Endothelial cell of umbilical vein (primary cell): ENCODE data around the gene EML1. TPM values are rescaled to one million over a fixed set of nuclear protein-coding genes. Genes with fewer than 3 reads are reported as not detected.

Experiments used
- BruUV-seq: library from RNA; stranded (reverse); fragments of 400-500 nt; replicated peaks from 2 replicates; lab custom pipeline; 2021; lab: Mats Ljungman, UMichigan
- CTCF ChIA-PET: fragments of 300-600, 350-600 bp; sonication (Branson Sonifier 250); formaldehyde crosslinking; loops from one replicate; lab custom pipeline; 2021; ENCODE audit warnings: antibody characterized with exemption, inconsistent platforms; lab: Charles Lee
- POLR2A ChIA-PET: fragments of 300-600, 350-600 bp; sonication (Branson Sonifier 250); formaldehyde crosslinking; loops from one replicate; lab custom pipeline; 2021; ENCODE audit warnings: antibody characterized with exemption, inconsistent platforms; lab: Charles Lee
- DNase-seq: peaks from one replicate; pipeline ENCODE4 v3.0.0-alpha.2; 2011; ENCODE audit warnings: low read depth, low spot score
- FAIRE-seq: peaks from 2 replicates; lab custom pipeline; 2011; peaks lifted over from hg19 to GRCh38; lab: Jason Lieb, UNC
- H2AFZ ChIP-seq: 2 replicates; pipeline ENCODE4 v1.6.0; 2012; ENCODE audit warnings: low read depth, low read length, control low read depth, inconsistent platforms
- H3K27ac ChIP-seq: 2 replicates; pipeline ENCODE4 v1.5.1; 2011; ENCODE audit warnings: low read depth, mild to moderate bottlenecking, control low read depth, low read length, moderate library complexity; ENCODE audit not compliant: insufficient read depth
- H3K27me3 ChIP-seq, 2 experiments: 2 replicates each; pipeline versions ENCODE4 v1.6.0 to v1.6.1; 2011; ENCODE audit warnings: low read length in 2 of 2, mixed read lengths in 1 of 2; ENCODE audit not compliant: control insufficient read depth in 2 of 2, insufficient read depth in 2 of 2
- H3K36me3 ChIP-seq, 2 experiments: 2 replicates in 1 of 2; 3 replicates in 1 of 2; pipeline ENCODE4 v1.5.1; 2011; ENCODE audit warnings: low read length in 2 of 2, mild to moderate bottlenecking in 1 of 2, moderate library complexity in 1 of 2; ENCODE audit not compliant: control insufficient read depth in 2 of 2, insufficient read depth in 2 of 2; ENCODE audit errors: extremely low read depth in 1 of 2
- H3K4me1 ChIP-seq: 3 replicates; pipeline ENCODE4 v1.5.1; 2011; ENCODE audit warnings: mild to moderate bottlenecking, low read length; ENCODE audit not compliant: control insufficient read depth, insufficient read depth; ENCODE audit errors: extremely low read depth
- H3K4me2 ChIP-seq: 2 replicates; pipeline ENCODE4 v1.6.1; 2011; ENCODE audit warnings: low read length, control low read depth, mixed read lengths; ENCODE audit not compliant: insufficient read depth
- H3K4me3 ChIP-seq, 3 experiments: fragments of 200-600 bp in 1 of 3; sonication (generic), shearing (Covaris generic) in 1 of 3; replicated peaks in 1 of 3; 2 replicates each; pipeline ENCODE4 v1.5.1; 2011 to 2016; ENCODE audit warnings: control low read depth in 3 of 3, low read length in 3 of 3, mild to moderate bottlenecking in 2 of 3, inconsistent platforms in 1 of 3, low read depth in 1 of 3, moderate library complexity in 1 of 3; ENCODE audit not compliant: insufficient read depth in 1 of 3
- H3K79me2 ChIP-seq: 2 replicates; pipeline ENCODE4 v1.6.0; 2012; ENCODE audit warnings: low read length, inconsistent platforms; ENCODE audit not compliant: control insufficient read depth, insufficient read depth
- H3K9ac ChIP-seq: replicated peaks from 2 replicates; pipeline ENCODE3; 2011; ENCODE audit warnings: low read length, control low read depth; ENCODE audit not compliant: insufficient read depth; ENCODE audit errors: extremely low read depth
- H3K9me1 ChIP-seq: replicated peaks from 3 replicates; pipeline ENCODE4 v1.6.0; 2011; ENCODE audit warnings: mild to moderate bottlenecking, low read length; ENCODE audit not compliant: control insufficient read depth, insufficient read depth; ENCODE audit errors: extremely low read depth
- H3K9me3 ChIP-seq: replicated peaks from 2 replicates; pipeline ENCODE4 v1.5.1; 2012; ENCODE audit warnings: low read length, inconsistent platforms; ENCODE audit not compliant: control insufficient read depth, insufficient read depth
- H4K20me1 ChIP-seq: replicated peaks from 2 replicates; pipeline ENCODE3; 2011; ENCODE audit warnings: mild to moderate bottlenecking, low read length; ENCODE audit not compliant: control insufficient read depth, insufficient read depth; ENCODE audit errors: extremely low read depth
- CTCF ChIP-seq, 2 donors: IDR thresholded peaks; 1 replicate in 1 of 2; 2 replicates in 1 of 2; pipeline ENCODE4 v1.5.1; 2011; ENCODE audit warnings: low read length in 2 of 2, mild to moderate bottlenecking in 2 of 2, moderate library complexity in 2 of 2, control low read depth in 1 of 2, inconsistent platforms in 1 of 2, low read depth in 1 of 2; ENCODE audit not compliant: insufficient read depth in 1 of 2; ENCODE audit errors: extremely low read depth in 1 of 2
- EZH2 ChIP-seq: IDR thresholded peaks from 2 replicates; pipeline ENCODE4 v1.6.1; 2012; ENCODE audit warnings: borderline replicate concordance, low read depth, mild to moderate bottlenecking, moderate library complexity, low read length, inconsistent platforms; ENCODE audit not compliant: severe bottlenecking
- FOS ChIP-seq: IDR thresholded peaks from 2 replicates; pipeline ENCODE4 v1.6.1; 2011; ENCODE audit warnings: mild to moderate bottlenecking, low read length, moderate library complexity, borderline replicate concordance; ENCODE audit not compliant: insufficient read depth
- GATA2 ChIP-seq: IDR thresholded peaks from 2 replicates; pipeline ENCODE4 v1.7.0; 2011; ENCODE audit warnings: low read depth, mild to moderate bottlenecking, moderate library complexity, mixed read lengths, low read length; ENCODE audit not compliant: insufficient read length, insufficient read depth
- JUN ChIP-seq: IDR thresholded peaks from 2 replicates; pipeline ENCODE4 v1.6.1; 2011; ENCODE audit warnings: borderline replicate concordance, low read depth; ENCODE audit not compliant: insufficient read length, insufficient read depth
- MAX ChIP-seq: IDR thresholded peaks from 2 replicates; pipeline ENCODE4 v1.6.1; 2011; ENCODE audit not compliant: insufficient read depth, insufficient read length
- MYC ChIP-seq: IDR thresholded peaks from one replicate; pipeline ENCODE4 v1.6.1; 2011; ENCODE audit warnings: mild to moderate bottlenecking, low read depth, low read length
- POLR2A ChIP-seq: IDR thresholded peaks from 2 replicates; pipeline ENCODE4 v1.6.1; 2012; ENCODE audit warnings: low read depth, mild to moderate bottlenecking, control low read depth, low read length
- POLR2AphosphoS5 ChIP-seq: IDR thresholded peaks from 2 replicates; pipeline ENCODE4 v1.6.1; 2012; ENCODE audit warnings: low read depth, mild to moderate bottlenecking, control low read depth, low read length, moderate library complexity; ENCODE audit not compliant: insufficient read depth
- dilution Hi-C: fragments of 300-500 bp; cut with MboI; formaldehyde crosslinking; loops from one replicate; pipeline ENCODE4 v1.15.0; 2019; ENCODE audit warnings: low sequenced_read_pairs; ENCODE audit not compliant: extremely low pct_ligation_motif_present
- intact Hi-C: fragments of 100-400 bp; cut with micrococcal nuclease; formaldehyde crosslinking; loops from one replicate; pipeline ENCODE4 v1.10.0; 2022
- polyA plus RNA-seq, 4 experiments: library from polyadenylated mRNA; depleted of rRNA in 3 of 4; stranded (reverse) in 3 of 4; unstranded in 1 of 4; fragments of >200 nt; gene quantifications; 2 replicates each; pipeline versions ENCODE4 v1.2.1 to v1.2.3, GENCODE V29; 2011 to 2012; ENCODE audit warnings: missing spikeins in 1 of 4
- total RNA-seq: library from RNA; stranded (reverse); gene quantifications from 2 replicates; pipeline ENCODE4 v1.2.3, GENCODE V29; 2021

The EML1 gene
- total and polyA plus RNA-seq, 2 donors (not counting 3 experiments of a cell fraction or from before 2014, with no cell fraction given): 22.9 to 33.0 TPM

- FAIRE-seq: no peak
- Histone ChIP-seq H3K27ac (no peak overlapping the region), H3K9me1 (no peaks in the 10 kb centered on the region), H3K27me3 (no peaks in the 10 kb centered on the region), H3K79me2 (no peaks in the 10 kb centered on the region), H3K4me1 (no peaks in the 10 kb centered on the region), H3K9ac (no peak overlapping the region), H2AFZ (no peak overlapping the region), H4K20me1 (no peaks in the 10 kb centered on the region), H3K36me3 (no peaks in the 10 kb centered on the region), H3K4me2 (no peak overlapping the region), H3K9me3 (no peaks in the 10 kb centered on the region), H3K4me3 (no peak overlapping the region)
- TF ChIP-seq MYC (no peak), POLR2A (no peak), GATA2 (no peak), MAX (no peak), EZH2 (no peak), CTCF (IDR thresholded peaks at IDR 0.05; ENCODE audit: extremely low read depth in 1 of 2, insufficient read depth in 1 of 2, low read depth in 1 of 2, low read length in 2 of 2) (no peak), JUN (no peak), FOS (no peak), POLR2AphosphoS5 (no peak)
- DNase-seq: no peak
- no TSS peak for BruUV-seq
- intact Hi-C loops (no loop called here), dilution Hi-C loops (no loop called here)
- ChIA-PET POLR2A (interaction anchor here (0.7 kb wide), 1 partner anchor 11 kb away, joined by 3 read pairs; no protein-coding TSS in a partner anchor), CTCF (interaction anchor here (1.6 kb wide), 1 partner anchor 55 kb away, joined by 5 read pairs; no protein-coding TSS in a partner anchor)
Observed at GRCh38 chr14:99785426-99785825, 7.8 kb upstream of the EML1 start.
